ENCODE measurements around the gene BRCA2.

GRCh38 chr13:32311188-32311897 lies 4.0 kb upstream of the BRCA2 start:
- TF ChIP-seq CTCF (IDR thresholded peaks at IDR 0.05 in 2 of 3, conservative IDR thresholded peaks at IDR 0.05 in 1 of 3; ENCODE audit: insufficient read depth in 2 of 3, low read depth in 1 of 3, low read length in 3 of 3) (no peak), HINFP (tag; conservative IDR thresholded peaks at IDR 0.05; ENCODE audit: low read depth) (no peak), POLR2AphosphoS5 (IDR thresholded peaks at IDR 0.05; ENCODE audit: control insufficient read depth, insufficient read depth, low read depth, low read length) (no peak), PHF20 (IDR thresholded peaks at IDR 0.05; ENCODE audit: partially characterized antibody) (no peak), ZNF274 (IDR thresholded peaks at IDR 0.05; ENCODE audit: borderline replicate concordance, low read depth, low read length) (no peak), U2AF2 (optimal IDR thresholded peaks at IDR 0.05; ENCODE audit: low read depth, low read length) (no peak), NFE2 (IDR thresholded peaks at IDR 0.05; ENCODE audit: low read depth) (no peak), FOXA1 (IDR thresholded peaks at IDR 0.05; ENCODE audit: borderline replicate concordance) (no peak), CHCHD3 (CRISPR knock-in tag; IDR thresholded peaks at IDR 0.05) (no peak), ATF6 (CRISPR knock-in tag; IDR thresholded peaks at IDR 0.05) (no peak), BRD9 (IDR thresholded peaks at IDR 0.05; ENCODE audit: low read depth, partially characterized antibody) (no peak), ZNF398 (CRISPR knock-in tag; IDR thresholded peaks at IDR 0.05) (no peak), PRPF4 (IDR thresholded peaks at IDR 0.05; ENCODE audit: insufficient read depth, low read depth, low read length, poor library complexity, severe bottlenecking) (no peak)
